SK-N-SH (cell line): ENCODE measurements around the gene STRA8.
A peak's percentile ranks its signal among the peaks of the same experiment; 100 is the strongest.

ENCODE experiments used
- EZH2phosphoT487 ChIP-seq: fragments of 200-600 bp; sonication (generic); IDR thresholded peaks from 2 replicates; pipeline ENCODE4 v1.6.1; 2017; ENCODE audit warnings: low read depth, mixed run types, mild to moderate bottlenecking, antibody characterized with exemption, moderate library complexity, borderline replicate concordance
- GABPA ChIP-seq: IDR thresholded peaks from 2 replicates; pipeline ENCODE4 v1.4.0; 2012; ENCODE audit warnings: low read depth, mild to moderate bottlenecking
- RAD21 ChIP-seq: IDR thresholded peaks from 2 replicates; pipeline ENCODE4 v1.6.1; 2012; ENCODE audit warnings: mild to moderate bottlenecking, low read length

- no peak for TF ChIP-seq EZH2phosphoT487
- TF ChIP-seq RAD21: peak; percentile 93
- TF ChIP-seq GABPA: no peak
Observed at GRCh38 chr7:135274495-135275268, 41.0 kb downstream of the STRA8 start.
